Inferior parietal cortex (tissue), 1 donor: ENCODE measurements around the gene GSTA1.
"Not testable (repeated sequence)": the region's sequence is repeated elsewhere in the genome, so short reads cannot be mapped to it uniquely, and the experiment has no call there.

Source experiments
- DNase-seq: peaks from one replicate; pipeline ENCODE4 v3.0.0-alpha.2; 2016; ENCODE audit errors: extremely low spot score

The GSTA1 gene

DNA sequence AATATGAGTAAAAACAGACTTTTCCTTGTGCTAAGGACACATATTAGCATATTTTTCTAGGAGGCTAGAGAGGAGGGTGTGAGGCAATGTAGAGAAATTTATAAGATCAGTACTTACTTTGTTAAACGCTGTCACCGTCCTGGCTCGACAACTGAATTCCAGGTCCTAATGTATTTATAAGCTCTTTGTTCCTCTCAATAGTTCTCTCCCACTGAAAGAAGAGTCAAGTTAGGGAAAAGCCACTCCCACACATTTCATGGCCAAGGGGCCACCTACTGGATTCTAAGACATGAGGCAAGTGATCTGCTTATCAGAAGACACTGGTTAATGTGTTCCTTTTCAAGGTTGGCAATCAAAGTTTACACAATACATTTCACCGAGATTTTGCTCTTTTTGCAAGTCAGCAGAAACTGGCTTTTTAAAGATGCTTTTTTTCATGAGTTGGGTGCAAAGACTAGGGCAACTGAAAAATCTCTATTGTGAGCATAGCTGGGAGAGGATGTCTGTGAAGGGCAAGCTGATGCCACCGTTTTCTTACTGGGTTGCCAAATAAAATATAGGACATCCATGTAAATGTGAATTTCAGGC, at the start of gene GSTA1:
TSS of gene GSTA1 (minus strand) at position 149 of the 588 bp plus-strand sequence. CDS start 4,549 bp downstream, outside the sequence.
- not testable (repeated sequence) for DNase-seq

DNA sequence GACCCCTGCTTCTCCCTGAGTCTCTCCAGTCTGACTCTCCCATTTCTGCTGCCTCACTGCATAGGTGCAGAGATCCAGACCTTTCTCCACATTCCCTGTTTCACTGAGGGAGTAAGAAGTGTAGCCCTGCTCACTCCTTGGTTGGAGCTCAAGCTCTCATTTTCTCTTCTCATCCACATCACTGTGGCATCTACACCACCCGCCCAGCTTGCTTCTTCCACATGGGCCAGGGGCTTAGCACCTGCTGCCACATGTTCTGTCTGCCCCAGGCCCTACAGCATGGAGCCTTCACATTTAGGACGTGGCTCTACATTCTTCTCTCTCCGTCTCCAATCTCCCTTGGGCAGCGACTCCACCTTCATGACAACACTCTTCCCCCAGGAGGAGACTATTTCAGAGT, 45.5 kb upstream of the GSTA1 start:
- no peak for DNase-seq

GRCh38 chr6:52846002-52846401, 42.4 kb upstream of the GSTA1 start:
- DNase-seq, result no peak

DNA sequence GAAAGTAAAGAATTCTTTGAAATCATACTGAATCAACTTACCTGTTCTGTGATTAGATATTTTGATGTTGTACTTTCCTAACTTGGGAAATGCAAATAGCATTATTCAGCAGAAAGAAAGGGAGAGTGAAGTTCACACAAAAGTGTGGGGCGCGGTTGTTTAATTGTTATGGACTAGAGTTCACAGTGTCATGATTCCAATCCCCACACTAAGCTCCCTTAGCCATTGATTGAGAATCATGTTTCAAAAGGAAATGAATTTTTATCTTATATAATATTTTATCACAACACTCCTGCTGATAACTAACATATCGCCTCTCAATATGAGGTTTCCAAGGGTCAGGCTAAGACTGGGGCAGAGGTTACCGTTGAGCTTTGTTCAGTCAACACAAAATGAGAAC, 40.0 kb upstream of the GSTA1 start:
- no peak for DNase-seq

DNA sequence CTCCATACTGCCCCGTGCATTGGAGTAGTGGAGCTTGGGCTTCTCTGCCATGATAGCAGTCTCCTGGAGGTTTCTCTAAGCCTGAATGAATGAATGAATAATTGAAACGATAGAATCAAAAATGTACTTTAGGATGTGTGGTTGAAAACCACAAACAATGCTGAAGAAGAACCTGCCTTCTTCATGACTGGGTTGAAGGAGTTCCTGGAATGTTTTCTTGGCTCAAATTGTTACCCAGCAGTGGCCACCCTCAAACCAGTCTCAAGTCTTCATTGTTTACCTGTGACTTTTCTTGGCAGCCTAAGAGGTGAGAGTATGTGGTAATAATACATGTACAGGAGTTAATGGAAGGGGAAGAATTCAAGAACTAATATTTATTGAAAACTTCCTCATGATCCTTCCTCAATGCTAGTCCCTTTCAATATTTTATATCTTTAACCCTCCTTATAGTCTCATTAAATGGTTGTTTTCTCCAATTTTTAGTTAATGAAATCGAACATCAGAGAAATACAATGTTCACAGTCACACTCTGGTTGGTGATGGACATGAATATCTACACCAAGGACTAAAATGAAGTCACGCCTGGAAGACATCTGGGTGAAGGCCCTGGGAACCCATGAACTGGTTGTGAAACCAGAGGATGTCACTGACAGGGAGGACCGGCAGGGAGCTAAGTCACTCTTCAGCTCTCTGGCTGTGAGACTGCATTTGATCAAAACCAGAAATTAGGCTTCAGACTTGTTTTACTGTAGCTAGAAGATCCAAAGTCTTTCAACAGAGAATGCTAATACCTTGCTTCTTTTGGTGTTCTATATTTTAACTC, 37.4 kb upstream of the GSTA1 start, which contains the start of gene GSTA5:
TSS of gene GSTA5 (minus strand) at position 51 of the 823 bp plus-strand sequence.
- no peak for DNase-seq

- peak; percentile 24 for DNase-seq
These were observed 35.8 kb upstream of the GSTA1 start for GRCh38 chr6:52839124-52840055.

DNA sequence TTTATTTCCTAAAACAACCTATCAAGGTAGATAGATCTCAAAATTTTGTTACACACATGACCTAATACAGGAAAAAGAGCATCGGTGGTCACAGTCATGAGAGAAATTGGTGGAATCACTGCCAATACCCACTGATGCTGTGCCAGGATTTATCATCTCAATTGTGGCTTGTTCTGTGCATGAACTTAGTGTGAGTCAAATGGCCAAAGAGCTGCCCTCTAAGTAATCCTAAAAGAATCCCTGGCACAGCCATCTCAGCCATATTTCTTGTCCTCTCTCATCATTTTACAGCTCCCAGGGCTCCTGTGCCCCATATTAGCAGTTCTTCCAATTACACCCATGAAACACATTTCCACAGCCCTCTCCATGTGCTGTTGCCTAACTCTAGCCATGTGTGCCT, 30.9 kb upstream of the GSTA1 start:
- DNase-seq, result no peak

DNA sequence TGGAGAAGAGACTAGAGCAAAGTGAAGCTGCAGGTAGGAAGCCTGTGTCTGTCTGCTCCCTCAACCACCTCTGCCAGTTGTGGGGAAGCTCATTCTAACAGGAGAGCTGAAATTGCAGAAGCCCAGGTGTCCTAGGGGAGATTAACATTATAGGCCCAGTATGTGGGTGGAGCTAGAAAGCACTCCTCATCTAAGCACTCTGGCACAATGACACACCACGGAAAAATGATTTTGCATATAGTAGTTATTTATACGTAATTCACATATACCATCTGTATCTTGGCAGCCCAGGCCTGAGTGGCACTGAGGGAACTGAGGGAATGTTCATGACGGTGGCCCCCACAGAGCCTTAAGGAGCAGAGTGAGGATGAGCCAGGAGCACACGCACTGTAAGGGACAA, 27.3 kb upstream of the GSTA1 start:
- DNase-seq, result not testable (repeated sequence)

GRCh38 chr6:52829046-52829817, 25.6 kb upstream of the GSTA1 start:
- DNase-seq, result no peak

- not testable (repeated sequence) for DNase-seq
These were observed 25.0 kb upstream of the GSTA1 start for GRCh38 chr6:52828621-52829020.

DNA sequence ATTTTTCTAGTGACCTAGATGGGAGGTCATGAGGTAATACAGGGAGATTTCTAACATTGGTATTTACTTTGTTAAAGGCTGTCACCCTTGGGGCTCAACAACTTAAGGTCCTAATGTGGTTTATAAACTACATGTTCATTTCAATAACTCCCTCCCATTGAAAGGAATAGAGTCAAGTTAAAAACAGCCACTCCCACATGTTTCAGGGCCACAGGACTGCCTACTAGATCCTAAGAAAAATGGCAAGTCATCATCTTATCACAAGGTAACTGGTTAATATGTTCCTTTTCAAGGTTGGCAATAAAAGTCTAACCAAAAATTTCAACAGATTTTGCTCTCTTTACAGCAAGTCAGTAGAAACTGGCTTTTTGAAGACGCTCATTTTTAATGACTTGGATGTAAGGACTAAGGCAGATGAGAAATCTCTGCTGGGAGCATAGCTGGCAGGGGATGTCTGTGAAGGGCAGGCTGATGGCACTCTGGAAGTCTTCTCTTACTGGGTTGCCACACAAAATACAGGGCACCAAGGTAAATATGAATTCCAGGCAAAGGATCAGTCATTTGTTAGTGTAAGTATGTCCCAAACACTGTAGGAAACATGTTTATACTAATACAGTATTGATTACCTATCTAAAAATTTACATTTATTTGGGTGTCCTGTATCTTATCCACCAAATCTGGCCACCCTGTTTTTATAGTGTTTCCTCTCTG, 23.6 kb upstream of the GSTA1 start:
- not testable (repeated sequence) for DNase-seq

DNA sequence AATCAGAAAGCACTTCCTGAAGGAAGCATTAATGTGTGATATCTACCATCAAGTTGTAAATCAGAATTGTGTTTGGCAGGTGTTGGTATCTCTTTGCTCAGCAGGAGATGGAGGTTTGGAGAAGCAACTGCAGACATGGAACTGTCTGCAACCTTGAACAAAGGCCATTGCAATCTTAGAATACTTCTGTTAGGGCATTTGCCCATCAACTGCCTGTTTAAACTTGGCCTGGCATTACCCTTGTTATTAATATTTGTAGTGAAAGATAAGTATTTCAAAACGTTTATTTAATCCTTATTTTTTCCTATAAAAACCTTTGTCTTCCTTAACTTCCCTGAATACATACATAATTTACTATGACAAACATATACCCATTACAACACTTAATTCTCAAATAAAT, 22.9 kb upstream of the GSTA1 start:
- DNase-seq, result no peak

- DNase-seq, result not testable (repeated sequence)
These were observed 22.4 kb upstream of the GSTA1 start for GRCh38 chr6:52825900-52826459.

DNA sequence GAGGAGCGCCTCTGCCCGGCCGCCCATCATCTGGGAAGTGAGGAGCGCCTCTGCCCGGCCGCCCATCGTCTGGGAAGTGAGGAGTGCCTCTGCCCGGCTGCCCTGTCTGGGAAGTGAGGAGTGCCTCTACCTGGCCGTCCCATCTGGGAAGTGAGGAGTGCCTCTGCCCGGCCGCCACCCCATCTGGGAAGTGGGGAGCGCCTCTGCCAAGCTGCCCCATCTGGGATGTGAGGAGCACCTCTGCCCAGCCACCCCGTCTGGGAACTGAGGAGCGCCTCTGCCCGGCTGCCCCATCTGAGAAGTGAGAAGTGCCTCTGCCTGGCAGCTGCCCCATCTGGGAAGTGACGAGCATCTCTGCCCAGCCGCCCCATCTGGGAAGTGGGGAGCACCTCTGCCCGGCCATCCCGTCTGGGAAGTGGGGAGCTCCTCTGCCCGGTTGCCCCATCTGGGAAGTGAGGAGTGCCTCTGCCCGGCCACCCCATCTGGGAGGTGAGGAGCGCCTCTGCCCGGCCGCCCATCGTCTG, 21.7 kb upstream of the GSTA1 start:
- not testable (repeated sequence) for DNase-seq

DNA sequence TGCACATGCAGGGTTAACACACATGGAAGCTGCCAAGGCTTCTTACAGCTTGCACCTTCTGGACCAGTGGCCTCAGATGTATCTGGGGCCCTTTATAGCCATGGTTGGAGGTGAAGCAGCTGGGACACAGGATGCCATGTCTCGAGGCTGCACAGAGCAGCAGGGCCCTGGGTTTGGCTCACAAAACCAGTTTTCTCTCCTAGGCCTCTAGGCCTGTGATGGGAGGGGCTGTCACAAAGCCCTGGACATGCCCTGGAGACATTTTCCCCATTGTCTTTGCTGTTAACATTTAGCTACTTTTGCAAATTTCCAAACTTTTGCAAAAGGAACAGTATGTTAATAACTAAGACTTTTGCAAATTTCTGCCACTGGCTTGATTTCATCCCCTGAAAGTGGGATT, 18.2 kb upstream of the GSTA1 start:
- DNase-seq, result no peak

DNA sequence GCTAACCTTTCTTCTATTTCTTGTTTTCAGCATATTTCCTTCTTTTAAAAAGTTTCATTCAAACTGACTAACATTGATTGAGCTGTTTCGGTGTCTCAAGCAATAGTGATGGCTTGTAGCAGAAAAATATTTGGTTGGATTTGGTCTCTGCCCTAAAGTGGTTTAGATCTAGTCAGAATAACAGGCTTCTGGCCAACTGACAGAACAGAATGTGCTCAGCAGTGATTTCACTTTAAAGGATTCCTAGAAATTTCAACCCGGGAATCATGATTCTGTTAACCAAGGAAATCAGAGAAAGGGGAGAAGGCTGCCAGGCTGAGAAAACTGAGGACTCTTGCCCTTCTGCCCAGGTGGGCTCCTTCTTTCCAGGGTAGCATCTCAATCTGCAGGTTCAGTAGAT, 16.6 kb upstream of the GSTA1 start:
- DNase-seq, result no peak

- no peak for DNase-seq
These were observed 11.8 kb upstream of the GSTA1 start for GRCh38 chr6:52815167-52816092.

DNA sequence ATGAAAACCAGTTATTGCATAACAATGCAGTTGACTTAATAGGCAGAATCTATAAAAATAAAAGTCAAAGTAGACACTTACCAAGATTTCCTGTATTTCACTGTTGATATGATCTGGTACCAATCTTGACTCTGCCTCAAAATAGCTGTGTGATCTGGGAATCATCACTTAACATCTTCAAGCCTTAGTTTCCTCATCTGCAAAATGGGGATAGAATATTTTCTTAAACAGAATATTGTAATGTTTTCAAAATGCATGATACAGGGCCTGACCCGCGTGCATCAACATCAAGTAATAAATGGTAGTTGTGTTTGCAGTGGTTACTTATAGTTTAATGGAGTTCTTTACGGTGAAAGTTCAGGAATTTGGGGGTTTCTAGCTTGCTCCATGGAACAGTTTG, 10.9 kb upstream of the GSTA1 start:
- not testable (repeated sequence) for DNase-seq

GRCh38 chr6:52809777-52810176, 6.2 kb upstream of the GSTA1 start:
- not testable (repeated sequence) for DNase-seq
